B cell (primary cell): ENCODE measurements around the gene LPO. TPM values are rescaled to one million over a fixed set of nuclear protein-coding genes. Genes with fewer than 3 reads are reported as not detected.

Experiments
- ATAC-seq: fragments of 200-7000 bp; cut with Tn5 transposase; one replicate; pipeline ENCODE4 v1.10.0; 2021; ENCODE audit warnings: low read depth, mild to moderate bottlenecking, moderate number of reproducible peaks, moderate library complexity
- CTCF ChIA-PET: fragments of 350-600 bp; sonication (Branson Sonifier 250); formaldehyde crosslinking; loops from one replicate; lab custom pipeline; 2021; ENCODE audit warnings: antibody characterized with exemption, inconsistent platforms; lab: Charles Lee
- POLR2A ChIA-PET: fragments of 350-600 bp; sonication (Branson Sonifier 250); formaldehyde crosslinking; loops from one replicate; lab custom pipeline; 2021; ENCODE audit warnings: antibody characterized with exemption; lab: Charles Lee
- DNase-seq: peaks from one replicate; pipeline ENCODE4 v3.0.0; 2013
- H2AFZ ChIP-seq: 2 replicates; pipeline ENCODE4 v1.6.1; 2012; ENCODE audit warnings: mild to moderate bottlenecking, low read depth, low read length; ENCODE audit not compliant: insufficient read depth, poor library complexity, severe bottlenecking
- H3K27ac ChIP-seq, 2 donors: 1 replicate in 1 of 2; 2 replicates in 1 of 2; pipeline ENCODE4 v1.5.1; 2012 to 2013; ENCODE audit warnings: low read length in 2 of 2, mild to moderate bottlenecking in 2 of 2, moderate library complexity in 1 of 2
- H3K27me3 ChIP-seq, 4 experiments: fragments of 200-600 bp in 1 of 4; sonication (generic) in 1 of 4; replicated peaks in 1 of 4; 1 replicate in 2 of 4; 2 replicates in 2 of 4; pipeline versions ENCODE4 v1.6.1 to v1.7.0; 2013 to 2016; ENCODE audit warnings: low read length in 3 of 4, mild to moderate bottlenecking in 2 of 4, mixed read lengths in 1 of 4, moderate library complexity in 1 of 4; ENCODE audit not compliant: insufficient read depth in 4 of 4, control insufficient read depth in 3 of 4; ENCODE audit errors: control extremely low read depth in 1 of 4
- H3K36me3 ChIP-seq, 2 experiments: replicated peaks in 1 of 2; 1 replicate in 1 of 2; 2 replicates in 1 of 2; pipeline versions ENCODE4 v1.6.1 to v1.7.1; 2013; ENCODE audit warnings: low read length in 1 of 2; ENCODE audit not compliant: insufficient read depth in 2 of 2, control insufficient read depth in 1 of 2; ENCODE audit errors: control extremely low read depth in 1 of 2, extremely low read depth in 1 of 2
- H3K4me1 ChIP-seq, 2 donors: fragments of 200-600 bp in 1 of 2; sonication (generic) in 1 of 2; 1 replicate in 1 of 2; 2 replicates in 1 of 2; pipeline versions ENCODE4 v1.5.1 to v1.6.1; 2013 to 2017; ENCODE audit warnings: low read length in 2 of 2; ENCODE audit not compliant: control insufficient read depth in 2 of 2, insufficient read depth in 2 of 2
- H3K4me2 ChIP-seq: replicated peaks from 2 replicates; pipeline ENCODE3; 2012; ENCODE audit warnings: mild to moderate bottlenecking, low read depth, low read length; ENCODE audit not compliant: poor library complexity, severe bottlenecking
- H3K4me3 ChIP-seq, 5 experiments: fragments of 200-600 bp in 1 of 5; sonication (generic) in 1 of 5; 1 replicate in 3 of 5; 2 replicates in 2 of 5; pipeline versions ENCODE4 v1.5.1 to v1.7.0; 2011 to 2016; ENCODE audit warnings: low read length in 4 of 5, mild to moderate bottlenecking in 4 of 5, low read depth in 2 of 5, control low read depth in 1 of 5, moderate library complexity in 1 of 5; ENCODE audit not compliant: insufficient read depth in 1 of 5; ENCODE audit errors: control extremely low read depth in 1 of 5, extremely low read depth in 1 of 5
- H3K79me2 ChIP-seq: fragments of 200-600 bp; sonication (generic); one replicate; pipeline ENCODE4 v1.6.0; 2016; ENCODE audit warnings: low read length; ENCODE audit not compliant: control insufficient read depth, insufficient read depth
- H3K9ac ChIP-seq: fragments of 200-600 bp; sonication (generic); 2 replicates; pipeline ENCODE4 v1.6.1; 2017; ENCODE audit warnings: mild to moderate bottlenecking, low read length, moderate library complexity
- H3K9me3 ChIP-seq, 3 donors: one replicate each; pipeline versions ENCODE4 v1.6.1 to v1.7.1; 2013; ENCODE audit warnings: low read length in 2 of 3; ENCODE audit not compliant: control insufficient read depth in 2 of 3, insufficient read depth in 1 of 3; ENCODE audit errors: control extremely low read depth in 1 of 3
- H4K20me1 ChIP-seq: 2 replicates; pipeline ENCODE4 v1.6.0; 2012; ENCODE audit warnings: mild to moderate bottlenecking, low read length; ENCODE audit not compliant: insufficient read depth, control insufficient read depth, poor library complexity, severe bottlenecking
- H3K27ac Mint-ChIP-seq: one replicate; pipeline ENCODE4 v1.8.0; 2021; ENCODE audit warnings: mixed read lengths
- H3K27me3 Mint-ChIP-seq: one replicate; pipeline ENCODE4 v1.8.0; 2021; ENCODE audit warnings: mixed read lengths
- H3K4me1 Mint-ChIP-seq: one replicate; pipeline ENCODE4 v1.8.0; 2021; ENCODE audit warnings: mixed read lengths
- H3K4me3 Mint-ChIP-seq: one replicate; pipeline ENCODE4 v1.8.0; 2021; ENCODE audit warnings: mixed read lengths
- H3K9me3 Mint-ChIP-seq: one replicate; pipeline ENCODE4 v1.8.0; 2022; ENCODE audit warnings: mixed read lengths; ENCODE audit not compliant: insufficient read depth
- CTCF ChIP-seq: fragments of 200-600 bp; IDR thresholded peaks from one replicate; pipeline ENCODE4 v1.8.0; 2022; ENCODE audit warnings: antibody characterized with exemption, mild to moderate bottlenecking
- EZH2 ChIP-seq: IDR thresholded peaks from 2 replicates; pipeline ENCODE4 v1.6.1; 2012; ENCODE audit warnings: borderline replicate concordance, low read depth, mild to moderate bottlenecking, moderate library complexity, low read length; ENCODE audit not compliant: insufficient read depth, poor library complexity, severe bottlenecking
- WGBS: methylation state at CpG from one replicate; pipeline ENCODE4 v1.1.5; 2013; ENCODE audit warnings: missing lambda C conversion rate; ENCODE audit not compliant: insufficient coverage; 5-methylcytosine and 5-hydroxymethylcytosine counted together
- intact Hi-C: fragments of 100-400 bp; cut with micrococcal nuclease; formaldehyde crosslinking; loops from one replicate; pipeline ENCODE4 v1.10.0; 2022
- polyA plus RNA-seq: library from polyadenylated mRNA; depleted of rRNA; stranded (reverse); fragments of >200 nt; gene quantifications from 2 replicates; pipeline ENCODE4 v1.2.3, GENCODE V29; 2012
- total RNA-seq, 2 donors: library from RNA; stranded (reverse); fragments of 120-200 nt in 1 of 2; gene quantifications; 1 replicate in 1 of 2; 2 replicates in 1 of 2; pipeline versions ENCODE4 v1.2.3 to v1.2.4, GENCODE V29; 2013 to 2022

Gene LPO
- total and polyA plus RNA-seq, 2 donors (not counting 1 experiment from before 2014, with no cell fraction given): not detected

- no peak for DNase-seq
- Histone ChIP-seq H3K79me2 (no peaks in the 10 kb centered on the region), H3K27ac (no peak overlapping the region), H3K27me3 (peaks cover 0 to 7% (median 0%) of the 10 kb centered on the region in 4 experiments), H3K4me3 (no peak overlapping the region), H3K9me3 (peaks cover 0 to 3% (median 0%) of the 10 kb centered on the region in 3 donors), H4K20me1 (no peaks in the 10 kb centered on the region), H3K4me1 (no peaks in the 10 kb centered on the region), H3K9ac (no peak overlapping the region), H2AFZ (no peak overlapping the region), H3K36me3 (no peaks in the 10 kb centered on the region), H3K4me2 (no peak overlapping the region)
- ChIA-PET CTCF (no interaction called here), POLR2A (no interaction called here)
- 93% methylated on average over 12 of the region's 12 CpGs for WGBS
- no peak for ATAC-seq
- Mint-ChIP-seq H3K4me1 (peaks cover 3% of the 10 kb centered on the region), H3K27ac (no peak overlapping the region), H3K4me3 (no peak overlapping the region), H3K9me3 (no peaks in the 10 kb centered on the region), H3K27me3 (peaks cover 12% of the 10 kb centered on the region)
- no peak for TF ChIP-seq EZH2
- no peak for TF ChIP-seq CTCF
- intact Hi-C loops: no loop called here
Observed at GRCh38 chr17:58272367-58273280, 34.2 kb downstream of the LPO start.

DNA sequence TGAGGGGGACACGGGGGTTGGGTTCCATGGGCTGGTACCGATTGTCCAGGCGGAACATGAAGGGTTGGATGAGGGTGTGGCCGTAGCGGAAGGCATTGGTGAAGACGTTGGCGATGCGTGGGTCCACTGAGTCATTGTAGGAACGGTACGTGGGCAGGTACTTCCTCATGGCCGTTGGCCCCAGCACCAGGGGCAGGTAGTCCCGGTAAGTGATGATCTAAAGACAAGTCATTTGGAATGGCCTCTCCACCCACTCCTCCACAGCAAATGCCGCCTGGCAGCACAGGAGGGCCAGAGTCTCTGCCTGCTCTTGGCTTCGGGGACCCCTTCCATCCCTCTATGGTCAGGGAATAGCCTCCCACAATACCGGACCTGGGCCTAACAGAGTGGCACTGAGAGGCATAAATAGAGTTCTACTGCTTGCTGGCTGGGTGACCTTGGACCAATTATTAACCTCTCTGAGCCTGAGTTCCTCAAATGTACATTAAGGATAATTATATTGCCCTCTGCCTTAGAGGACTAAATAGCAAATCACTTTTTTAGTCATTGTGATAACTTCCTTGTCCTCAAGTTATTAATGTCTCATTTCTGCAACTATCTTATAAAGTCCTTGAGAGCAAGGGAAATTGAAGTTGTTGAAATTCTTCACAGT is 35.2 kb downstream of the LPO start:
- 71% methylated on average over 14 of the region's 15 CpGs for WGBS
- peaks cover 10% of the 10 kb centered on the region for H3K27me3 Mint-ChIP-seq
- intact Hi-C loops: no loop called here
- no peak overlapping the region for H3K4me3 Mint-ChIP-seq
- H3K27ac Mint-ChIP-seq: no peak overlapping the region
- H3K4me3 ChIP-seq: no peak overlapping the region
- no peaks in the 10 kb centered on the region for H4K20me1 ChIP-seq
- H3K4me1 Mint-ChIP-seq: peaks cover 3% of the 10 kb centered on the region
- ChIA-PET POLR2A (no interaction called here), CTCF (no interaction called here)
- H3K79me2 ChIP-seq: no peaks in the 10 kb centered on the region
- no peak for DNase-seq
- no peak overlapping the region for H3K4me2 ChIP-seq
- no peaks in the 10 kb centered on the region for H3K4me1 ChIP-seq
- peaks cover 0 to 8% (median 0%) of the 10 kb centered on the region in 4 experiments for H3K27me3 ChIP-seq
- no peak overlapping the region for H3K27ac ChIP-seq
- H3K9ac ChIP-seq: no peak overlapping the region
- H2AFZ ChIP-seq: no peak overlapping the region
- H3K9me3 ChIP-seq: peaks cover 0 to 3% (median 0%) of the 10 kb centered on the region in 3 donors
- TF ChIP-seq CTCF: no peak
- no peak for TF ChIP-seq EZH2
- ATAC-seq: no peak
- no peaks in the 10 kb centered on the region for H3K9me3 Mint-ChIP-seq
- H3K36me3 ChIP-seq: no peaks in the 10 kb centered on the region
